Testis (tissue), 3 donors: ENCODE results near the gene EPB41. TPM values are rescaled to one million over a fixed set of nuclear protein-coding genes. Genes with fewer than 3 reads are reported as not detected.

ENCODE experiments used
- DNase-seq: peaks from one replicate; pipeline ENCODE4 v3.0.0-alpha.2; 2019
- H3K27ac ChIP-seq, 2 donors: fragments of 200-600 bp; sonication (generic); one replicate each; pipeline ENCODE4 v1.5.1; 2019
- H3K27me3 ChIP-seq: fragments of 200-600 bp; sonication (generic); one replicate; pipeline ENCODE4 v1.5.1; 2019
- H3K36me3 ChIP-seq: fragments of 200-600 bp; sonication (generic); one replicate; pipeline ENCODE4 v1.5.1; 2017; ENCODE audit warnings: low read depth; ENCODE audit errors: missing control alignments
- H3K4me1 ChIP-seq: fragments of 200-600 bp; sonication (generic); one replicate; pipeline ENCODE4 v1.5.1; 2019
- H3K4me3 ChIP-seq, 2 donors: fragments of 200-600 bp; sonication (generic); one replicate each; pipeline ENCODE4 v1.5.1; 2017 to 2019
- H3K9me3 ChIP-seq: fragments of 200-600 bp; sonication (generic); one replicate; pipeline ENCODE4 v1.5.1; 2017
- CTCF ChIP-seq, 3 experiments: fragments of 450-650 bp in 2 of 3; fragments of 200-600 bp in 1 of 3; sonication (generic) in 1 of 3; IDR thresholded peaks; one replicate each; pipeline ENCODE4 v1.5.1; 2016 to 2019; ENCODE audit warnings: antibody characterized with exemption in 3 of 3, mild to moderate bottlenecking in 2 of 3, moderate library complexity in 1 of 3
- POLR2A ChIP-seq: fragments of 450-650 bp; IDR thresholded peaks from one replicate; pipeline ENCODE4 v1.6.1; 2017; ENCODE audit warnings: antibody characterized with exemption, mild to moderate bottlenecking, moderate library complexity
- WGBS, 2 donors: methylation state at CpG; one replicate each; pipeline ENCODE4 v1.1.5; 2018; 5-methylcytosine and 5-hydroxymethylcytosine counted together
- intact Hi-C: fragments of 100-400 bp; cut with DNase I; formaldehyde crosslinking; loops from one replicate; pipeline ENCODE4 v1.15.1; 2023; ENCODE audit warnings: low total_unique reads
- polyA plus RNA-seq: library from polyadenylated mRNA; stranded (reverse); fragments of 350-450 nt; fragmentation: Illumina TruSeq; extraction: RNeasy Lipid Tissue Mini Kit (QIAGEN cat#74804); gene quantifications from one replicate; pipeline ENCODE4 v1.2.3, GENCODE V29; 2014; ENCODE audit warnings: low read depth, low replicate concordance; ENCODE audit not compliant: insufficient read depth
- total RNA-seq, 2 donors: library from RNA; depleted of rRNA; stranded (reverse); fragments of >200 nt; gene quantifications; one replicate each; pipeline ENCODE4 v1.2.3, GENCODE V29; 2016

EPB41 gene
- total and polyA plus RNA-seq, 3 donors from 2014 or later = 23.5 to 66.5 (median 46.6) TPM

GRCh38 chr1:28971980-28972771 lies 57.8 kb downstream of the EPB41 start:
- no peaks in the 10 kb centered on the region for H3K36me3 ChIP-seq
- H3K27ac ChIP-seq = no peak overlapping the region
- H3K4me1 ChIP-seq = no peaks in the 10 kb centered on the region
- no peaks in the 10 kb centered on the region for H3K9me3 ChIP-seq
- H3K27me3 ChIP-seq = no peaks in the 10 kb centered on the region
- intact Hi-C loops = no loop called here
- no peak for TF ChIP-seq POLR2A
- TF ChIP-seq CTCF (IDR thresholded peaks at IDR 0.05) = no peak
- no peak for DNase-seq
- 78 to 82% methylated on average over 9 of the region's 9 CpGs for WGBS, 2 donors
- H3K4me3 ChIP-seq = no peak overlapping the region

- intact Hi-C loops = no loop called here
- WGBS, 2 donors = 78 to 82% methylated on average over 3 of the region's 3 CpGs
- Histone ChIP-seq H3K4me3 (no peak overlapping the region), H3K36me3 (no peaks in the 10 kb centered on the region), H3K27me3 (no peaks in the 10 kb centered on the region), H3K27ac (no peak overlapping the region), H3K9me3 (no peaks in the 10 kb centered on the region), H3K4me1 (no peaks in the 10 kb centered on the region)
- TF ChIP-seq CTCF (IDR thresholded peaks at IDR 0.05) (no peak), POLR2A (no peak)
- no peak for DNase-seq
These were observed 59.4 kb downstream of the EPB41 start for GRCh38 chr1:28973596-28974421.

- intact Hi-C loops = no loop called here
- Histone ChIP-seq H3K27me3 (no peaks in the 10 kb centered on the region), H3K36me3 (no peaks in the 10 kb centered on the region), H3K4me3 (no peak overlapping the region), H3K27ac (no peak overlapping the region), H3K4me1 (no peaks in the 10 kb centered on the region), H3K9me3 (no peaks in the 10 kb centered on the region)
- DNase-seq = no peak
- 84 to 88% methylated on average over 2 of the region's 2 CpGs for WGBS, 2 donors
- no peak for TF ChIP-seq POLR2A
- TF ChIP-seq CTCF (IDR thresholded peaks at IDR 0.05) = no peak
These were observed 60.1 kb downstream of the EPB41 start for GRCh38 chr1:28974432-28974831.

GRCh38 chr1:28976248-28976647 lies 61.9 kb downstream of the EPB41 start:
- no peaks in the 10 kb centered on the region for H3K36me3 ChIP-seq
- WGBS, 2 donors = 92 to 97% methylated on average over 2 of the region's 2 CpGs
- intact Hi-C loops = no loop called here
- no peak for DNase-seq
- H3K27ac ChIP-seq = no peak overlapping the region
- no peaks in the 10 kb centered on the region for H3K9me3 ChIP-seq
- no peaks in the 10 kb centered on the region for H3K27me3 ChIP-seq
- no peak overlapping the region for H3K4me3 ChIP-seq
- H3K4me1 ChIP-seq = no peaks in the 10 kb centered on the region
- TF ChIP-seq POLR2A = no peak
- no peak for TF ChIP-seq CTCF (IDR thresholded peaks at IDR 0.05)
